Measurements from ENCODE around the gene DPP6.

- TF ChIP-seq POLR2A (IDR thresholded peaks at IDR 0.05; ENCODE audit: low read depth, low read length) (no peak), POLR2AphosphoS5 (IDR thresholded peaks at IDR 0.05; ENCODE audit: low read depth, low read length) (no peak), TAF1 (IDR thresholded peaks at IDR 0.05; ENCODE audit: low read depth, low read length) (no peak)
Observed at GRCh38 chr7:154442939-154443338, 390.7 kb downstream of the DPP6 start.
